CD4-positive, alpha-beta T cell treated with Interferon alpha-2 for 1 hour (primary cell): ENCODE measurements around the gene NDE1.

ENCODE experiments used
- DNase-seq, 2 donors: peaks; one replicate each; pipeline ENCODE4 v3.0.0-alpha.2; 2020 to 2022

The NDE1 gene

DNA sequence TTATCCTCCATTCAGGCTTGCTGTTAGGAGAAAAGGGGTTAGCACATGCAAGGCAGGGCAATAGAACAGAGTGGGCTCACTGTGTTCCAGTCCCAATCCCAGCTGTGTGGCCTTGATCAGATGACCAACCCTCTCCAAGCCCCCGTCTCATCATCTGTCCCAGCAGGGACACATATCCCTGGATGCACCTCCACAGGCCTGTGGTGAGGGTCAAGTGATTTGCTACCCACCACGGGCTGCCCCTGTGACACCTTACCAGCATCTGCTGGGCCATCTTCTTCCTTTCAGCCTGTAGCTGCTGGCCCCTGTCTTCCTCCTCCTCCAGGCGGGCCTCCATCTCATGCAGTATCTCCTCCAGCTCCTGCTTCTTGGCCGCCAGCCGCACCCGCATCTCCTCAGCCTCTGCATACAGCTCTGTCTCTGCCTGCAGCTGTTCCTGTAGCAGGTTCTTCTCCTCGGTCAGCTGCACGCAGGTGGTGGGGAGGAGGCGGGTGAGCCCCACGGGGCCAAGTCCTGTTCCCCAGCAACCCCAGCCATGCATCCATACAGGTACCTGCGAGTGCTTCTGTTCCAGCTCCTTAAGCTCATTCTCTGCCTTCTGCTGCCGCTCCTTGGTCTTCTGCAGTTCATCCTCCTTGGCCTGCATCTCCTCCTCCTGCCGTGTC, 91.3 kb downstream of the NDE1 start:
- DNase-seq, result no peak

DNA sequence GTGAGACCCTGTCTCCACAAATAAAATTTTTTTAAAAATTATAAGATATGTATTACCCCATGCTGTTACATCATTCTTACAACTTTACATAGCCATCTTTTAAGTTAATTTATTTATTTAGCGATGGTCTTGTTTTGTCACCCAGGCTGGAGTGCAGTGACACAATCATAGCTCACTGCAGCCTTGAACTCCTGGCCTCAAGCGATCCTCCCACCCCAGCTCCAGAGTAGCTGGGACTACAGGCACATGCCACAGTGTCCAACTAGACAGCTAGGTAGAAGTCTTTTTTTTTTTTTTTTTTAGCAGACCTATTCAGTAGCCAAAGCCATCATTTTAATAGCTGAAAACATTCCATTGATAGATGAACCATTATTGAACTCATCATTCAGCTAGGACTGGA, 92.7 kb downstream of the NDE1 start:
- no peak for DNase-seq

GRCh38 chr16:15743657-15744056, 93.6 kb downstream of the NDE1 start:
- DNase-seq, result no peak

- no peak for DNase-seq
Observed at GRCh38 chr16:15746332-15746731, 96.3 kb downstream of the NDE1 start.

- DNase-seq, result no peak
Observed at GRCh38 chr16:15747937-15748336, 97.9 kb downstream of the NDE1 start.

- DNase-seq, result no peak
Observed at GRCh38 chr16:15748654-15749053, 98.6 kb downstream of the NDE1 start.

- DNase-seq, result no peak
Observed at GRCh38 chr16:15749371-15749770, 99.3 kb downstream of the NDE1 start.

DNA sequence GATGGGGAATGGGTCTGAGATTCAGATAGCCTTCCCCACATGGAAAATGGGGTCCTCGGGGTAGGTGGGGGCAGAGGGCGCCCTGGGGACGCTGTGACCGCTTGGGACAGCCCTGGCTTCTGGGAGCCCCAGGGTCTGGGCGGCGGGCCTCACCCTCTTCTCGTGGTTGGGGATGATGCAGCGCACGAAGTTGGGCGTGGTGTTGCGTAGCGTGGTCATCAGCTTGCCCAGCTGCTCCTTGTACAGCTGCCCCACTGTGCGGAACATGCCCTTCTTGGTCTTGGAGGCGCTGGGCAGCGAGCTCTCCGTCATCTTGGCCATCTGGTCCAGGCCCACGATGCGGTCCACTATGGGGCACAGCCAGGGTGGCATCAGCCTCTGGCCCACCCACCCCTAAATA, 99.9 kb downstream of the NDE1 start:
- DNase-seq, result no peak

DNA sequence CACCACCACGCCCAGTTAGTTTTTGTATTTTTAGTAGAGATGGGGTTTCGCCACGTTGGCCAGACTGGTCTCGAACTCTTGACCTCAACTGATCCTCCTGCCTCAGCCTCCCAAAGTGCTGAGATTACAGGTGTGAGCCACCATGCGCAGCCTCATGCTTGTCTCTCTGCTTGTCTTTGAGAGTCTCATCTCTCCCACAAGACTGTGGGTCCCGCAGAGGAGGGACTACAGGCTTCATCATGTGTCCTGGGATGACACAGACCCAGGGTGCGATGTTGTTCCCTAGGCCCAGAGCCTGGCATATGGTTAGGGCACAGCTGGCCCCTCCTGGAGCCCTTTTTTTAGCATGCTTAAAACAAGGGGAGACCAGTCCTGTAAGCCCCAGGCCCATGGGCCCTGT, 101.9 kb downstream of the NDE1 start:
- DNase-seq, result no peak

GRCh38 chr16:15752717-15753488, 102.9 kb downstream of the NDE1 start:
- no peak for DNase-seq

DNA sequence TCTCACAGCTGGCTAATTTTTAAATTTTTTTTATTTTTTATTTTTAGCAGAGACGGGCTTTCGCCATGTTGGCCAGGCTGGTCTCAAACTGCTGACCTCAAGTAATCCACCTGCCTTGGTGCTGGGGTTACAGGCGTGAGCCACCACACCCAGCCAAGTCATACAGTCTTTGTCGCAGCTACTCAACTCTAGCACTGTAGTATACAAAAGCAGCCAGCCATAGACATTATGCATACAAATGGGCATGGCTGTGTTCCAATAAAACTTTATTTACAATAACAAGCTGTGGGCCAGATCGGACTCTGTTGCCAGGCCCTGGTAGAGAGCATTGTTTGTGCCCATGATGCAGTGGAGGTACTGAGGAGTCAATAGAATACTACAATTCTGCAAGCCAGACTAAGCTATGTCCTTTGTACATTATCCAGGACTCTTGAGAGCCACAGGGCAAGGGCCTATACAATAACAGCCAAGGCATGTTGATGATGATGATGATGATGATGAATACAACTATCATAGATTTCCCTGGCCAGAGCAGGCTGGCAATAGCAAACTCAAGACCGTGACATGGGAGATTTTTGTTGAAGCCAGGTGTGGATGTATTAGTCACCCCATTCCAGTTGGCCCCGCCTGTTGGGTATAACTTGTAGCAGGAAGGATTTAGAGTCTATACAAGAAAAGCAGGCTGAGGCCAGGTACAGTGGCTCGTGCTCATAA, 104.9 kb downstream of the NDE1 start:
- DNase-seq, result no peak

- DNase-seq, result no peak
Observed at GRCh38 chr16:15757077-15757386, 107.0 kb downstream of the NDE1 start.

- DNase-seq, result no peak
Observed at GRCh38 chr16:15757630-15758251, 107.7 kb downstream of the NDE1 start.

DNA sequence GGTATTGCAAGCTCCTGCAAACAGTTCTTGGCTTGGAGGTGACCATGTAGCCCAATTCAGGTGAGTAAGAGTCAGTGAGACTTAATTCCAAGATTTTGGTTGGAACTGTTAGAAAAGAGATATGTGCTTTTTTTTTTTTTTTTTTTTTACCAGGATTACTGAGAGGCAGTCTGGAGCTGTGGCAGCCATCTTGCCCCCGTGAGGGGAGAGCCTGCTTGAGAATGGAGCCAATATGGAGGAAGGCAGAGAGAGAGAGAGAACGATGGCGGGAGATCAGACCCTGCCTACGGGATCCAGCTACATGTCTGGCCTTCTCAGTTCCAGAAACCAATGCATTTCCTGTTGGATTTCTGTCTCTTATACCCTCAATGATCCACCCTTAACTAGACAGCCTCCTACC, 109.0 kb downstream of the NDE1 start:
- no peak for DNase-seq

DNA sequence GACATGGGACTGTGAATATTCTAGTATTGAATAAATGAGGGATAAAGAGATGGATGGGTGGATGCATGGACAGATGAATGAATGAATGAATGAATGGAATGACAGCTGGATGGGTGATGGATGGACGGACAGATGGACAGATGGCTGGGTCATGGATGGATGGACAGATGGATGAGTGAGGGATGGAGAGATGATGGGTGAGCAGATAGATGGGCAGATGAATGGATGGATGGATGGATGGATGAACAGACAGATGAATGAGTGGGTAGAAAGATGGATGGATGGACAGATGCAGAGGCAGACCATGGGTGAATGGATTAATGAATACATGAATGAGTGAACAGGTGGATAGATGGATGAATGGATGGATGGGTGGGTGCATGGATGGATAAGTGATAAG, 110.1 kb downstream of the NDE1 start:
- no peak for DNase-seq

GRCh38 chr16:15764112-15764511, 114.1 kb downstream of the NDE1 start:
- DNase-seq, result no peak

- no peak for DNase-seq
Observed at GRCh38 chr16:15765116-15765515, 115.1 kb downstream of the NDE1 start.

DNA sequence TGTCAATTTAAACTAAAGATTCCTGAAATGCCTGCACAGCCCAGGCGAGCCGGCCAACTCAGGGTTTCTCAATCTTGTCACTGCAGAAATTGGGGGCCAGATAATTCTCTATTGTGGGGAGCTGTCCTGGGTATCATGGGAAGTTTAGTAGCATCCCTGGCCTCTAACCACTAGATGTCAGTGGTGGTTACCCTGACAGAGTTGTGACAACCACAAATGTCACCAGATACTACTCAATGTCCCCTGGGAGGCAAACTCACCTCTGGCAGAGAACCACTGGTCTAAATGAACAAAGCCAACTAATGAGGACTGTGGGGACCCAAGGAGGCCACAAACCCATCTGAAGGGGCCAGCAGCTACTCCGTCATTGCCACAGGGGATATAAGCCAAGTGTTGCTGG, 115.8 kb downstream of the NDE1 start:
- peak; percentile 39 to 50 for DNase-seq

DNA sequence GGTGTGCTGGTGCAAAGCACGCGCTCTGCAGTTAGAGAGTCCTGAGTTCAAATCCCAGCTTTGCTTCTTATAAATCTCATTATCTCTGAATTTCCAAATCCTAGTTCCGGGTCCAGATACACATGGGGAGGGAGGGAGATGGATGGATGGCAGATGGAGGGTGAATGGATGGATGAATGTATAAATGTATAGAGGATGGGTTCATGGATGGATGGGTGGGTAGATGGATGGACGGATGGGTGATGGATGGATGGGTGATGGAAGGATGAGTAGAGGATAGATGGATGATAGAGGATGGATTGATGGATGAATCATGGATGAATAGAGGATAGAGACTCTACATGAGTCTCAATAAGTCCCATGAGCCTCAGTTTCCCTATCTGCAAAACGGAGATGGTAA, 116.9 kb downstream of the NDE1 start:
- no peak for DNase-seq

GRCh38 chr16:15768201-15768600, 118.2 kb downstream of the NDE1 start:
- DNase-seq, result no peak

DNA sequence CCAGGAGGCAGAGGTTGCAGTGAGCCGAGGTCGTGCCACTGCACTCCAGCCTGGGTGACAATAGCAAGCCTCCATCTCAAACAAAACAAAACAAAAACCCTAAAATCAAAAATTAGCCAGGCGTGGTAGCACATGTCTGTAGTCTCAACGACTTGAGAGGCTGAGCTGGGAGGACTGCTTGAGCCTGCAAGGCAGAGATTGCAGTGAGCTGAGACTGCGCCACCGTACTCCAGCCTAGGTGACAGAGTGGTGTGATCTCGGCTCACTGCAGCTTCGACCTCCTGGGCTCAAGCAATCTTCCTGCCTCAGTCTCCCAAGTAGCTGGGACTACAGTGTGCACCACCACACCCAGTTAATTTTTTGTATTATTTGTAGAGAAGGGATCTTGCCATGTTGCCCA, 119.2 kb downstream of the NDE1 start:
- no peak for DNase-seq

- DNase-seq, result no peak
Observed at GRCh38 chr16:15770107-15770506, 120.1 kb downstream of the NDE1 start.

DNA sequence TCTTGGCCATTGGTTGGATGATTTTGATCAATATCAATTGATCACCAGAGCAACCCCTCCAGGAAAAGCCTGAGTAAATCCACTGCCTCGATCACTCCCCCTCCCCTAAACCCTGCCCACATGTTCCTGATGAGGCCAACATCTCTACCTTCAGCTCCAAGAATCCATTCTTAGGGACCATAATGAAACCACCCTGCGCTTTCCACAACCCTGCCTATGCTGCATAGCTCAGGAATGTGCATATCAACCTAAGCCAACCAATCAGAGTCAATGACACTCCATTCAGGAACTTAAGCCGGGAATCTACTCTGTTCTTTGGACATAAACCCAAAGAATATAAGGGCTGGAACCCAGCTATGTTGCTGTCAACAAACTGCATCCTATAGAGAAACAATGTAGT, 120.5 kb downstream of the NDE1 start:
- DNase-seq, result no peak

- no peak for DNase-seq
Observed at GRCh38 chr16:15771694-15772093, 121.6 kb downstream of the NDE1 start.
